H7 (cell line): ENCODE data around the gene ISCA1. TPM values are rescaled to one million over a fixed set of nuclear protein-coding genes. Genes with fewer than 3 reads are reported as not detected.
"Not testable (repeated sequence)": the region's sequence is repeated elsewhere in the genome, so short reads cannot be mapped to it uniquely, and the experiment has no call there.

ENCODE experiments used
- DNase-seq: peaks from one replicate; pipeline ENCODE4 v3.0.0; 2012
- H3K27me3 ChIP-seq: 2 replicates; pipeline ENCODE4 v1.6.0; 2011; ENCODE audit warnings: mild to moderate bottlenecking, low read length; ENCODE audit not compliant: control insufficient read depth, insufficient read depth
- H3K36me3 ChIP-seq: replicated peaks from 2 replicates; pipeline ENCODE4 v1.5.1; 2011; ENCODE audit warnings: low read length; ENCODE audit not compliant: control insufficient read depth, insufficient read depth
- H3K4me3 ChIP-seq: 2 replicates; pipeline ENCODE4 v1.5.1; 2011; ENCODE audit warnings: low read depth, mild to moderate bottlenecking, control low read depth, low read length, moderate library complexity; ENCODE audit not compliant: insufficient read depth
- total RNA-seq: library from RNA; depleted of rRNA; stranded (reverse); fragments of >200 nt; shearing (Covaris generic); gene quantifications from 2 replicates; pipeline ENCODE4 v1.2.3, GENCODE V29; 2014

The ISCA1 gene
- total RNA-seq, 1 experiment from 2014 or later: 56.2 TPM

- peak; percentile 44 for DNase-seq
- Histone ChIP-seq H3K36me3 (peaks cover 9% of the 10 kb centered on the region), H3K27me3 (no peaks in the 10 kb centered on the region), H3K4me3 (no peak overlapping the region)
These were observed 21.1 kb upstream of the ISCA1 start for GRCh38 chr9:86303316-86303975.

GRCh38 chr9:86301686-86302085 is 19.3 kb upstream of the ISCA1 start:
- DNase-seq: no peak
- H3K4me3 ChIP-seq: no peak overlapping the region
- H3K36me3 ChIP-seq: peaks cover 9% of the 10 kb centered on the region
- no peaks in the 10 kb centered on the region for H3K27me3 ChIP-seq

DNA sequence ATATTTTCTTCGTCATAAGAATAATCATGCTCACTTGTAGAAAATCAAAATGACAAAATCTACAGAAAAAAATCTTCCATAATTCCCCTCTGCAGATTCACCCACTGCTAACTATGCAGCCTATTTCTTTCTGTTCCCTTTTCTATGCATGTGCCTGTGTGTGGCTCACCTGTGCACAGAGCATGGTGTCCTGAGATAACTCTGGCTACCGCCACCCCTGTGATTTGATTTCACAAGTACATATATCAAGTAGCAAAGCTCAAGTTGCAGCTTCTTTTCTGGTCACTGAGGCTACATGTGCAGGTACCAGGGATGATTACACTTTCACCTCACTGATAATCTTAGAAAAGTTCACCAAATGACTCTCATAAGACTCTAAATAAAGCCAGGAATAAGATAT is 18.4 kb upstream of the ISCA1 start:
- no peak for DNase-seq
- peaks cover 9% of the 10 kb centered on the region for H3K36me3 ChIP-seq

GRCh38 chr9:86298873-86299272 is 16.5 kb upstream of the ISCA1 start:
- no peak for DNase-seq
- Histone ChIP-seq H3K36me3 (peaks cover 9% of the 10 kb centered on the region), H3K27me3 (no peaks in the 10 kb centered on the region), H3K4me3 (no peak overlapping the region)

More for the DNA sequence above, 18.4 kb upstream of the ISCA1 start:
- Histone ChIP-seq H3K27me3 (no peaks in the 10 kb centered on the region), H3K4me3 (no peak overlapping the region)

DNA sequence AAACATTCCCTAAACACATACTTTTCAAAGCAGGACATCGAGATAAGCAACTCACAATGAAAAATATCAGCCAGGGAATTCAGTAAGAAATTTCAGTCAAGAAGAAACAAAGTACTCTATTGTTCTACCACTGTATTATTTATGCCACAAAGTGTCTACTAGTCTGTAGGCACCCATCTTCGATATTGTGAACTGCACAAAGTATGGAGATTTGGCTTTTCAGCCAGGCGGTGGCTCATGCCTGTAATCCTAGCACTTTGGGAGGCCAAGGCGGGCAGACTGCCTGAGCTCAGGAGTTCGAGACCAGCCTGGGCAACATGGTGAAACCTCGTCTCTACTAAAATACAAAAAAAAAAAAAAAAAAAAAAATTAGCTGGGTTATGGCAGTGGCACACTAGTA is 8.0 kb upstream of the ISCA1 start:
- H3K36me3 ChIP-seq, DNase-seq, H3K27me3 ChIP-seq, H3K4me3 ChIP-seq: not testable (repeated sequence)

DNA sequence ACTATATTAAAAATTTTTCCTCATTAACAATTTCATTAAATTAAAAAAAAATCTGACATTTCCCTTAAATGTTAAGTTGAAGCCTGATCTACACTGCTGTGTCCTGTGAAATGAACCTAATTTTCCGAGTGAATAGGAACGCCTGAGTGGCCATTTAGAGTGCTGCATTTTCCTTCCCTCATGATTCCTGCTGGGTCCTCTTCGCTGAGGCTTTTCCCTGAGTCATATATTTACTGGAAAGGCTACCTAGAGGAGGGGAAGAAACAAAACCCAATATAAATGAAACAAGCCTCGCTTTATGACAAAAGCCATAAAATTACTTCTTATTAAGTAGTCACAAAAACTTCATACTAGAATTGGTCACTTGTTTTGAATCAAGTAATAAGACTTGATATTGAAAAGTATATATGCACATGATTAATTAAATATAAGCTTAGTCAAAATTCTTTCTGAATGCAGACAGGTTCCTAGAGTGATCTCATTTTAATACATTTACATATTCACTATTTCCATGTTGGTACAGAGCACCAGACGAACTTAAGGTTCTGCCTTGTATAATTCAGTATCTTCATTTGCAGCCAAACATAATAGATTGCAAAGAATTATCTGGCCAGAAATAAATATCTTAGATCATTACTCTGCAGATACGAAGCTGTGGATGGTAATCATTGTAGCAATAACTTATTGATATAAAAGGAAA is 6.3 kb upstream of the ISCA1 start:
- DNase-seq: no peak
- Histone ChIP-seq H3K4me3 (no peak overlapping the region), H3K27me3 (no peaks in the 10 kb centered on the region), H3K36me3 (no peaks in the 10 kb centered on the region; the same call in 1 of the 2 replicates)

GRCh38 chr9:86287013-86287412 is 4.7 kb upstream of the ISCA1 start:
- Histone ChIP-seq H3K36me3 (no peaks in the 10 kb centered on the region; the same call in 1 of the 2 replicates), H3K27me3 (no peaks in the 10 kb centered on the region), H3K4me3 (no peak overlapping the region)
- peak; percentile 44 for DNase-seq

DNA sequence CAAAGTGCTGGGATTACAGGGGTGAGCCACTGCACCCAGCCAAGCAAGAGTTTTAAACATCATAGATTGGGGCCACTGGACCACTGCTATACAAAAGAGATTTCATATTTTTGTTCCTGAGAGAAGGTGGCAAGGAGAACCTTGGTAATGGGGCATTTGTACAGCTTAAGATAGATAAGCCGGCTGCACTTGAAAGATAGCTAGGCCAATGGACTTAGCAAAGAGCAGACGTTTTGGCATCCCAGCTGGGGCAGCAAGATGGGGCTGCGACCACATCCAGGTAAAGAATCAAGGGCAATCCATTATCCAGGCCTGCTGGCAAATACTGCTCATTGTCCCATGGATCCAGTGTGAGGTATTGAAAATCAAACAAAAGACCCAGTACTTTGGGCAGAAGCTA is 3.9 kb upstream of the ISCA1 start:
- H3K36me3 ChIP-seq: no peaks in the 10 kb centered on the region; the same call in 1 of the 2 replicates
- no peak overlapping the region for H3K4me3 ChIP-seq
- H3K27me3 ChIP-seq: no peaks in the 10 kb centered on the region
- no peak for DNase-seq

GRCh38 chr9:86285261-86285660 is 2.9 kb upstream of the ISCA1 start:
- Histone ChIP-seq H3K36me3 (no peaks in the 10 kb centered on the region; the same call in 1 of the 2 replicates), H3K27me3 (no peaks in the 10 kb centered on the region), H3K4me3 (no peak overlapping the region)
- no peak for DNase-seq

DNA sequence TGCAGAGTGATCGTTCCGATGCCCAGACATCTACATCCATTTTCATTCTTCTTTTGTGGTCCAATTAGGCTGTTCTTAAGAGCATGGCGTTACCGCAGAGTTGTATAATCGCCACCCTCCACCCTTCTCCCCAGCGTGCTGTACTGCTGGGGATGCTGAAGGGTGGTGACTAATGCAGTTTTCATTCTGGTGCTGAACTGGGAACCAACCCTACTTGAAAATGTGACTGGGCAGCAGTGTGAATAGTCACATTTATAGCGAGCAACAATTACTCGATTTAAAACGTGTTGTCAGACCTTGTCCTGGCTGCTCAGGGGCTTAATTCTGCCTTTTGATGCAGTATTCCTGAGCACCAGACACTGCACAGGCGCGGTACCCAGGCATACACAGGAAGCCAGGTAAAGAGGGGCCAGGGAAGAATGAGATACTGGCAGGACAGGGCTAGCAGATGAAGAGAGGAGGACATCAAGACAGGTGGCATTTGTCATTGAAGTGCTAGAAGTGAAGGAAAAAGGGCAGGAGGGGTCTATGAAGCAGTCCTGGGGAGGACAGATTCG is 719 bp upstream of the ISCA1 start:
- Histone ChIP-seq H3K36me3 (peaks cover 4% of the 10 kb centered on the region), H3K27me3 (no peaks in the 10 kb centered on the region), H3K4me3 (peak overlapping the region; percentile 76)
- peak; percentile 28 for DNase-seq

- H3K4me3 ChIP-seq: peak overlapping the region; percentile 76
- H3K27me3 ChIP-seq: no peaks in the 10 kb centered on the region
- H3K36me3 ChIP-seq: peaks cover 4% of the 10 kb centered on the region
- no peak for DNase-seq
These were observed 703 bp downstream of the ISCA1 start for GRCh38 chr9:86281593-86282076.

GRCh38 chr9:86280580-86280979 is 1.8 kb downstream of the ISCA1 start:
- no peak for DNase-seq
- no peak overlapping the region for H3K4me3 ChIP-seq
- peaks cover 4% of the 10 kb centered on the region for H3K36me3 ChIP-seq
- no peaks in the 10 kb centered on the region for H3K27me3 ChIP-seq

DNA sequence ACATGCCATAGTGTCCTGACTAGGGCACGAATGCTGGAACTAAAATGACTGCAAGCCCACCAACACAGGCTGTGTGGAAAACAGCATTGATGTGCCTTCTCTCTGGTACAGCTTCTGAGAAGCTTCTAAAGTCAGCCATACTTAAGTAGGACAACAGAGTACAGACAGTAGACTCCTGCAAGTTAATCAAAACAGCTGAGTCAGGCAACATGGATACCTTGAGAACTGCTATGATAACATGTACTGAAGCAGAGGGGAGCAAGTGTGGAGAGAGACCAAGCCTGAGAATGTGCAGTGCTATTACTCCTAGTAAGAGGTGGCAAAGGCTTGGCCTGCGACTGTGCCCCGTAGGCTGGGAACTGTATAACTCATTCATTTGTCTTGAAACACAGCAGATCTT is 2.5 kb downstream of the ISCA1 start:
- Histone ChIP-seq H3K4me3 (no peak overlapping the region), H3K27me3 (no peaks in the 10 kb centered on the region), H3K36me3 (peaks cover 4% of the 10 kb centered on the region)
- DNase-seq: no peak

DNA sequence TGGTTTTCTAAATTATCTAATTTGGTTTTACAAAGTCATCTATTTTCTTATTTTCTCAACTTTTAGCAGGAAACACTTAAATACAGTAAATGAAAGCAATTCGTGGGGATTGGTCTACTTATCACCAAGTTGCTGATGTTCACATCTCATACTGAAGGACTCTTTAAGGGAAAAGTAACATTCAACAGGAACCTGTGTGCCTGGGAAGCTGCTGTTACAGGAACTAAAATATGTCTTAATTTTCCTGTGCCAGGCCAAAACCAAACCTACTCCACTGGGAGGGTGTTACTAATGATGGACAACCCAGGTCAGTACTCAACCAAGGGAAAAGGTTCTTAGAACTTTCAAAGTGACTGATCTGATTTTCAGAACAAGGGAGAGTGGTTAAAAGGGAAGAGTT is 5.3 kb downstream of the ISCA1 start:
- DNase-seq: no peak
- H3K27me3 ChIP-seq: no peaks in the 10 kb centered on the region
- peaks cover 6% of the 10 kb centered on the region for H3K36me3 ChIP-seq
- no peak overlapping the region for H3K4me3 ChIP-seq

DNA sequence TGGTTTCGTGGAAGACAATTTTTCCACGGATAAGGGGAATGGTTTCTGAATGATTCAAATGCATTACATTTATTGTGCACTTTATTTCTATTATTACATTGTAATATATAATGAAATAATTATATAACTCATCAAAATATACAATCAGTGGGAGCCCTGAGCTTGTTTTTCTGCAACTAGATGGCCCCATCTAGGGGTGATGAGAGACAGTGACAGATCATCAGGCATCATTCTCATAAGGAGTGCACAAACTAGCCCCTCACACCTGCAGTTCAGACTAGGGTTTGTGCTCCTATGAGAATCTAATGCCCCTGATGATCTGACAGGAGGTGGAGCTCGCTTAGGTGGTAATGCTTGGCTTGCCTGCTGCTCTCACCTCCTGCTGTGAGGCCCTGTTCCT is 6.4 kb downstream of the ISCA1 start:
- Histone ChIP-seq H3K36me3 (peaks cover 14% of the 10 kb centered on the region), H3K4me3 (no peak overlapping the region), H3K27me3 (no peaks in the 10 kb centered on the region)
- no peak for DNase-seq
